Cardiac fibroblast (primary cell): ENCODE results near the gene SPC24.
"Not testable (repeated sequence)": the region's sequence is repeated elsewhere in the genome, so short reads cannot be mapped to it uniquely, and the experiment has no call there.

ENCODE experiments used
- DNase-seq, 2 donors: peaks; one replicate each; pipeline versions ENCODE4 v3.0.0 to v3.0.0-alpha.2; 2010; ENCODE audit warnings: low read depth in 2 of 2
- H3K4me3 ChIP-seq, 2 donors: replicated peaks in 1 of 2; 1 replicate in 1 of 2; 2 replicates in 1 of 2; pipeline ENCODE4 v1.5.1; 2011; ENCODE audit warnings: low read depth in 2 of 2, low read length in 2 of 2, mild to moderate bottlenecking in 2 of 2, moderate library complexity in 1 of 2
- TF ChIP-seq, protein P1 (sequence below): IDR thresholded peaks from one replicate; pipeline ENCODE4 v1.5.1; 2011; ENCODE audit warnings: low read depth, mild to moderate bottlenecking, low read length, inconsistent platforms

SPC24 gene

DNA sequence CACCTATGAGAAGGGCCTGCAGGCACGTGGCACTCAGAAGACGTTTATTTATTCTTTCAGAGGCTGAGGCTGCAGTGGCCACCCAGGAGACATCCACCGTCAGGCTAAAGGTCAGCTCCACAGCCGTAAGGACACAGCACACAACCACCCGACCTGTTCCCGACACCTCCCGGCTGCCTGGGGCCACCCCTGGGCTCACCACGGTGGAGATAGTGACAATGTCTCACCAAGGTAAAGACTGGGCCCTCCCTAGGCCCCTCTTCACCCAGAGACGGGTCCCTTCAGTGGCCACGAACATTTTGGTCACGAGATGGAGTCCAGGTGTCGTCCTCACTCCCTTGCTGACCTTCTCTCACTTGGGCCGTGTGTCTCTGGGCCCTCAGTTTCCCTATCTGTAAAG lies 32.5 kb downstream of the SPC24 start:
- TF ChIP-seq, protein P1, sequence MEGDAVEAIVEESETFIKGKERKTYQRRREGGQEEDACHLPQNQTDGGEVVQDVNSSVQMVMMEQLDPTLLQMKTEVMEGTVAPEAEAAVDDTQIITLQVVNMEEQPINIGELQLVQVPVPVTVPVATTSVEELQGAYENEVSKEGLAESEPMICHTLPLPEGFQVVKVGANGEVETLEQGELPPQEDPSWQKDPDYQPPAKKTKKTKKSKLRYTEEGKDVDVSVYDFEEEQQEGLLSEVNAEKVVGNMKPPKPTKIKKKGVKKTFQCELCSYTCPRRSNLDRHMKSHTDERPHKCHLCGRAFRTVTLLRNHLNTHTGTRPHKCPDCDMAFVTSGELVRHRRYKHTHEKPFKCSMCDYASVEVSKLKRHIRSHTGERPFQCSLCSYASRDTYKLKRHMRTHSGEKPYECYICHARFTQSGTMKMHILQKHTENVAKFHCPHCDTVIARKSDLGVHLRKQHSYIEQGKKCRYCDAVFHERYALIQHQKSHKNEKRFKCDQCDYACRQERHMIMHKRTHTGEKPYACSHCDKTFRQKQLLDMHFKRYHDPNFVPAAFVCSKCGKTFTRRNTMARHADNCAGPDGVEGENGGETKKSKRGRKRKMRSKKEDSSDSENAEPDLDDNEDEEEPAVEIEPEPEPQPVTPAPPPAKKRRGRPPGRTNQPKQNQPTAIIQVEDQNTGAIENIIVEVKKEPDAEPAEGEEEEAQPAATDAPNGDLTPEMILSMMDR: no peak
- no peak for DNase-seq
- H3K4me3 ChIP-seq: no peak overlapping the region

DNA sequence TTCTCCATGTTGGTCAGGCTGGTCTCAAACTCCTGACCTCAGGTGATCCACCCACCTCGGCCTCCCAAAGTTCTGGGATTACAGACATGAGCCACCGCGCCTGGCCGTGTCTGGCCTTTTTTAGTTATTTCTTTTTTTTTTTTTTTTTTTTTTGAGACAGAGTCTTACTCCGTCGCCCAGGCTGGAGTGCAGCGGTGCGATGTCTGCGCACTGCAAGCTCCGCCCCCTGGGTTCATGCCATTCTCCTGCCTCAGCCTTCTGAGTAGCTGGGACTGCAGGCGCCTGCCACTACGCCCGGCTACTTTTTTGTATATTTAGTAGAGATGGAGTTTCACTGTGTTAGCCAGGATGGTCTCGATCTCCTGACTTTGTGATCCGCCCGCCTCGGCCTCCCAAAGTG lies 33.6 kb downstream of the SPC24 start:
- DNase-seq, H3K4me3 ChIP-seq: not testable (repeated sequence)

DNA sequence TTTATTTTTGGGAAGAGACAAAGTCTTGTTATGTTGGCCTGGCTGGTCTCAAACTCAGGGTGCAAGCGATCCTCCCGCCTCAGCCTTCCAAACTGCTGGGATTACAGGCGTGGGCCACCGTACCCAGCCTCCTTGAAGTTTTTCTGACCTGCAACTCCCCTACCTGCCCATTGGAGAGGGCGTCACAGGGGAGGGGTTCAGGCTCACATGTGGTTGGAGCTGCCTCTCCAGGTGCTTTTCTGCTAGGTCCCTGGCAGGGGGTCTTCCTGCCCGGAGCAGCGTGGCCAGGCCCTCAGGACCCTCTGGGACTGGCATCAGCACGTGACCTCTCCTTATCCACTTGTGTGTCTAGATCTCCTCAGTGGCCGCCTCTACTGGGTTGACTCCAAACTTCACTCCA lies 39.1 kb downstream of the SPC24 start:
- no peak for DNase-seq
- TF ChIP-seq, protein P1: no peak
- no peak overlapping the region for H3K4me3 ChIP-seq

DNA sequence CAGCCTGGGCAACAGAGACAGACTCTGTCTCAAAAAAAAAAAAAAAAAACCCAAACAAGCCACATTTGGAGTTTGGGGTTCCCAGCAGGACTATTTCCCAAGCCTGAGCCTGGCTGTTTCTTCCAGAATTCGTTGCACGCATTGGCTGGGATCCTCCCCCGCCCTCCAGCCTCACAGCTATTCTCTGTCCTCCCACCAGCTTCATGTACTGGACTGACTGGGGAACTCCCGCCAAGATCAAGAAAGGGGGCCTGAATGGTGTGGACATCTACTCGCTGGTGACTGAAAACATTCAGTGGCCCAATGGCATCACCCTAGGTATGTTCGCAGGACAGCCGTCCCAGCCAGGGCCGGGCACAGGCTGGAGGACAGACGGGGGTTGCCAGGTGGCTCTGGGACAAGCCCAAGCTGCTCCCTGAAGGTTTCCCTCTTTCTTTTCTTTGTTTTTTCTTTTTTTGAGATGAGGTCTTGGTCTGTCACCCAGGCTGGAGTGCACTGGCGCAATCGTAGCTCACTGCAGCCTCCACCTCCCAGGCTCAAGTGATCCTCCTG lies 39.6 kb downstream of the SPC24 start:
- H3K4me3 ChIP-seq: no peak overlapping the region
- TF ChIP-seq, protein P1: no peak
- no peak for DNase-seq

DNA sequence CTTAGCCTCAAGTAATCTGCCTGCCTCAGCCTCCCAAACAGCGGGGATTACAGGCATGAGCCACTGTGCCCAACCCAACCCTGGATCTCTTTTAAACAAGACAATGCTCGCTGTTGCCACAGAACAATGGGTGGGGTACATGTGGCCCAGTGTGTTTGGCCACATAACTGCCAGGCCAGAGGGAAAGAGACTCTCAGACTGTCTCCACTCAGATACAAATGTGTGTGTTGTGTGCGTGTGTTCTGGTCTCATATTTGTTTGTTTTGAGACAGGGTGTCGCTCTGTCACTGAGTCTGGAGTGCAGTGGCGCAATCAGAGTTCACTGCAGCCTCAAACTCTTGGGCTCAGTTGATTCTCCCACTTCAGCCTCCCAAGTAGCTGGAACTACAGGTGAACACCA lies 40.5 kb downstream of the SPC24 start:
- no peak overlapping the region for H3K4me3 ChIP-seq
- TF ChIP-seq, protein P1: no peak
- no peak for DNase-seq

DNA sequence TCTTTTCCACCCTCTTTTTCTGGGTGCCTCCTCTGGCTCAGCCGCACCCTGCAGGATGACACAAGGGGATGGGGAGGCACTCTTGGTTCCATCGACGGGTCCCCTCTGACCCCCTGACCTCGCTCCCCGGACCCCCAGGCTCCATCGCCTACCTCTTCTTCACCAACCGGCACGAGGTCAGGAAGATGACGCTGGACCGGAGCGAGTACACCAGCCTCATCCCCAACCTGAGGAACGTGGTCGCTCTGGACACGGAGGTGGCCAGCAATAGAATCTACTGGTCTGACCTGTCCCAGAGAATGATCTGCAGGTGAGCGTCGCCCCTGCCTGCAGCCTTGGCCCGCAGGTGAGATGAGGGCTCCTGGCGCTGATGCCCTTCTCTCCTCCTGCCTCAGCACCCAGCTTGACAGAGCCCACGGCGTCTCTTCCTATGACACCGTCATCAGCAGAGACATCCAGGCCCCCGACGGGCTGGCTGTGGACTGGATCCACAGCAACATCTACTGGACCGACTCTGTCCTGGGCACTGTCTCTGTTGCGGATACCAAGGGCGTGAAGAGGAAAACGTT lies 42.4 kb downstream of the SPC24 start:
- no peak overlapping the region for H3K4me3 ChIP-seq
- TF ChIP-seq, protein P1: no peak
- DNase-seq: no peak

DNA sequence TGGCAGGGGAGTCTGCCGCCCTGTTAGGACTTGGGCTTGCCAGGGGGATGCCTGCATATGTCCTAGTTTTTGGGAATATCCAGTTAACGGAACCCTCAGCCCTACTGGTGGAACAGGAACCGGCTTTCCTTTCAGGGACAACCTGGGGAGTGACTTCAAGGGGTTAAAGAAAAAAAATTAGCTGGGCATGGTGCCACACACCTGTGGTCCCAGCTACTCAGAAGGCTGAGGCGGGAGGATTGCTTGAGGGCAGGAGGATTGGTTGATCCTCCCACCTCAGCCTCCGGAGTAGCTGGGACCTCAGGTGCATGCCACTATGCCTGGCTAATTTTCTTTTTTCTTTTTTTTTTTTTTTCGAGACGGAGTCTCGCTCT lies 43.8 kb downstream of the SPC24 start:
- H3K4me3 ChIP-seq: no peak overlapping the region
- TF ChIP-seq, protein P1: no peak
- DNase-seq: no peak
